Measurements from ENCODE around the gene SHROOM4. TPM values are rescaled to one million over a fixed set of nuclear protein-coding genes. Genes with fewer than 3 reads are reported as not detected.

SHROOM4 gene
- total RNA-seq, 1 experiment from 2014 or later, result 2.1 TPM

DNA sequence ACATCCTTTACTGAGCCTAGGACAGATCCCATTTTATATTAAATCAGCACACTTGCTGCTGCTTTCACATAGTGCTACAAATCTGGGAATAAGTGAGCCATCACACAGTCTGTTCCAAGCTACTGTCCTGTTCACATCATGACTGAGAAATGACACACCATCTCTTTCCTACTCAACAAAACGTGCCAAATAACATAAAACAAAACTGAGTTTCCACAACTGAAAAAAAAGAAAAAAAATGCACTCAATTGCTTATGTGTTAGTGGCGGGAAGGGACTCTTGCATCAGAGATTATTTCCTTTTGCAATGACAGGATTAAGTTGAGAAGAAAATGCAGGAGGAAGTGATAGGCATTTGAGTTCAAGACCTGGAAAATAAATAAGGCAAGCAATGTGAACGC, 109.0 kb downstream of the SHROOM4 start:
- H3K4me2 ChIP-seq (ENCODE audit: insufficient read depth, insufficient read length, low read length), result no peak overlapping the region
- no peak overlapping the region for H2AFZ ChIP-seq (ENCODE audit: low read length)
- H3K9ac ChIP-seq (ENCODE audit: extremely low read depth, insufficient read length, low read length), result no peak overlapping the region
- TF ChIP-seq, protein P1, sequence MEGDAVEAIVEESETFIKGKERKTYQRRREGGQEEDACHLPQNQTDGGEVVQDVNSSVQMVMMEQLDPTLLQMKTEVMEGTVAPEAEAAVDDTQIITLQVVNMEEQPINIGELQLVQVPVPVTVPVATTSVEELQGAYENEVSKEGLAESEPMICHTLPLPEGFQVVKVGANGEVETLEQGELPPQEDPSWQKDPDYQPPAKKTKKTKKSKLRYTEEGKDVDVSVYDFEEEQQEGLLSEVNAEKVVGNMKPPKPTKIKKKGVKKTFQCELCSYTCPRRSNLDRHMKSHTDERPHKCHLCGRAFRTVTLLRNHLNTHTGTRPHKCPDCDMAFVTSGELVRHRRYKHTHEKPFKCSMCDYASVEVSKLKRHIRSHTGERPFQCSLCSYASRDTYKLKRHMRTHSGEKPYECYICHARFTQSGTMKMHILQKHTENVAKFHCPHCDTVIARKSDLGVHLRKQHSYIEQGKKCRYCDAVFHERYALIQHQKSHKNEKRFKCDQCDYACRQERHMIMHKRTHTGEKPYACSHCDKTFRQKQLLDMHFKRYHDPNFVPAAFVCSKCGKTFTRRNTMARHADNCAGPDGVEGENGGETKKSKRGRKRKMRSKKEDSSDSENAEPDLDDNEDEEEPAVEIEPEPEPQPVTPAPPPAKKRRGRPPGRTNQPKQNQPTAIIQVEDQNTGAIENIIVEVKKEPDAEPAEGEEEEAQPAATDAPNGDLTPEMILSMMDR (conservative IDR thresholded peaks at IDR 0.05), result no peak
- no peak overlapping the region for H4K8ac ChIP-seq (replicated peaks; ENCODE audit: insufficient read length, low read depth, low read length)
- H2BK15ac ChIP-seq (ENCODE audit: low read depth, low read length), result no peak overlapping the region
- no CpG with 5 or more reads among the region's 3 CpGs for WGBS (ENCODE audit: extremely low coverage, insufficient read length, low lambda C conversion rate)
- no peak overlapping the region for H2BK120ac ChIP-seq (ENCODE audit: low read depth, low read length, poor library complexity, severe bottlenecking)
- no peak overlapping the region for H4K91ac ChIP-seq (ENCODE audit: insufficient read length, low read depth, low read length)
- H3K27ac ChIP-seq (ENCODE audit: insufficient read length, low read depth, low read length), result no peak overlapping the region
- DNase-seq, result no peak
- H2BK12ac ChIP-seq (ENCODE audit: insufficient read length, low read depth, low read length), result no peak overlapping the region
- Mint-ChIP-seq H3K36me3 (ENCODE audit: insufficient read depth in 1 of 3, low read depth in 3 of 3) (peaks cover 0 to 3% (median 2%) of the 10 kb centered on the region in 3 experiments; a peak in 6 of 7 replicates), H3K27me3 (ENCODE audit: low read depth) (peaks cover under 1% of the 10 kb centered on the region; the same call in 1 of the 2 replicates), H3K9me3 (peaks cover 53 to 65% of the 10 kb centered on the region in 2 experiments), H3K4me3 (no peak overlapping the region), H3K27ac (no peak overlapping the region), H3K4me1 (peaks cover 40 to 43% of the 10 kb centered on the region in 2 experiments)
- H3K14ac ChIP-seq (ENCODE audit: insufficient read depth, low read length), result no peak overlapping the region
- H3K79me2 ChIP-seq (ENCODE audit: insufficient read depth, low read length), result no peaks in the 10 kb centered on the region
- no peaks in the 10 kb centered on the region for H4K20me1 ChIP-seq (ENCODE audit: control insufficient read depth, insufficient read depth, insufficient read length)
- no peak overlapping the region for H2AK5ac ChIP-seq (ENCODE audit: insufficient read length, low read length)
- H3K79me1 ChIP-seq (ENCODE audit: insufficient read depth, low read depth, low read length, poor library complexity, severe bottlenecking), result no peaks in the 10 kb centered on the region
- H3K4ac ChIP-seq (ENCODE audit: low read depth, low read length), result no peak overlapping the region
- no peak overlapping the region for H3K56ac ChIP-seq (ENCODE audit: insufficient read length, low read depth, low read length)
- no peaks in the 10 kb centered on the region for H3K9me3 ChIP-seq (ENCODE audit: control insufficient read depth, low read depth, low read length)
- no peaks in the 10 kb centered on the region for H3K23me2 ChIP-seq (ENCODE audit: insufficient read length, low read depth, low read length, poor library complexity, severe bottlenecking)
- no peaks in the 10 kb centered on the region for H3K27me3 ChIP-seq (ENCODE audit: insufficient read depth, low read length)
- H3K23ac ChIP-seq (ENCODE audit: insufficient read length, low read depth, low read length), result no peak overlapping the region
- H3K4me1 ChIP-seq (ENCODE audit: insufficient read depth, low read length), result peaks cover 13% of the 10 kb centered on the region
- no peak overlapping the region for H3T11ph ChIP-seq (ENCODE audit: low read length)
- no peak overlapping the region for H4K5ac ChIP-seq (ENCODE audit: insufficient read length, low read depth, low read length)
- H2BK5ac ChIP-seq (ENCODE audit: insufficient read length, low read length), result no peak overlapping the region
- H3K18ac ChIP-seq (ENCODE audit: insufficient read length, low read depth, low read length), result no peak overlapping the region
- H2BK20ac ChIP-seq (ENCODE audit: low read depth, low read length, poor library complexity, severe bottlenecking), result no peak overlapping the region
